HG02973 (cell line): ENCODE measurements around the gene WDR54.
A peak's percentile ranks its signal among the peaks of the same experiment; 100 is the strongest.
"Not testable (repeated sequence)": the region's sequence is repeated elsewhere in the genome, so short reads cannot be mapped to it uniquely, and the experiment has no call there.

ENCODE experiments used
- ATAC-seq: cut with Tn5 transposase; IDR thresholded peaks from one replicate; pipeline ENCODE4 v1.9.1; 2021; ENCODE audit warnings: moderate library complexity; ENCODE audit not compliant: unreplicated experiment

WDR54 gene

DNA sequence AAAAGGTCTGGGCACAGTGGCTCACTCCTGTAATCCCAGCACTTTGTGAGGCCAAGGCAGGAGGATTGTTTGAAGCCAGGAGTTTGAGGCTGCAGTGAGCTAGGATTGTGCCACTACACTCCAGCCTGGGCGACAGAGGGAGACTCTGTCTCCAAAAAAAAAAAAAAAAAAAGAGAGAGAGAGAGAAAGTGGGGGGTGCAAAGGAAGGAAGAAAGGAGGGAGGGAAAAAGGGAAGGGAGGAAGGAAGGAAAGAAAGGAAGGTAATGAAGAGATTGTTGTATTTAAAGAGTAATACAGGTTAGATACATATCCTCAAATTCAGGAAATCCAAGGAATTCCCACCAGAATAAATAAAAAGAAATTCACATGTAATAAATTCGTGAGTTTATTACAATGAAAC is 19.6 kb upstream of the WDR54 start:
- no peak for ATAC-seq

DNA sequence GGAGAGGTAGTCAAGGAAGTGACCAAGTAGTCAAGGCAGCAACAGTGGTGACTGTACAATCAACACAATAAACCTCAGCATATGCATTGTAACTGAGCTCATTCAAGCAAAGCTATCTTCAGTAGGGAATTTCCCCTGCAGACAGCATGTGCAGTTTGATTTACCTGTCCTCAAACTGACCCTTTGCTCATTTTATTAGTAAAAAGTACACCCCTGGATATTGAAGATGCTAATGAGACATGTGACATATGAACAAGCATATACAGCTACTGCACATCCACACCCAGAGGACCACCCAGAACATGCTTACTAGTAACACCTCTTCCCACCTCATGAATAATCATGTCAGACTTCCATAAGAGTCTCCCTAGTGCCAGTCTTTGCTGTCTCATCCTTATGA is 15.5 kb upstream of the WDR54 start:
- ATAC-seq: peak; percentile 65

DNA sequence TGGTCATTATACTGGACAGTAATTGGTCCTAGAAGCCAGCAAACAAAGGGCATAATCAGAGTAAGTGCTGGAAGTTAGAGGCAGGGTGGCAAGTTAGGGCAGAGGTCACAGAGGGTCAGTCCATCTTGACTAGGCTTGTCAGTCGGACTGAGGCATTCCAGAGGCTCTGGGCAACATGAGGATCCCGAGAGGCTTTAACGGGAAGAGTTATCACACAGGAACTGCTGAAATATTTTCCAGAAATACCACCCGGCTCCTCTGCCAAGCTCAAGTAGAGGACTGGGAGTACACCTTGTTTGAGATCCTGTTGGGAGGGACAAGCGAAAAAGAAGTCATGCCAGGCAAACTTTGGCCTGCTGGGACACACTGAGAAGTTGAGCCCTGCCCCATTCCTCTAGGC is 13.8 kb upstream of the WDR54 start:
- no peak for ATAC-seq

DNA sequence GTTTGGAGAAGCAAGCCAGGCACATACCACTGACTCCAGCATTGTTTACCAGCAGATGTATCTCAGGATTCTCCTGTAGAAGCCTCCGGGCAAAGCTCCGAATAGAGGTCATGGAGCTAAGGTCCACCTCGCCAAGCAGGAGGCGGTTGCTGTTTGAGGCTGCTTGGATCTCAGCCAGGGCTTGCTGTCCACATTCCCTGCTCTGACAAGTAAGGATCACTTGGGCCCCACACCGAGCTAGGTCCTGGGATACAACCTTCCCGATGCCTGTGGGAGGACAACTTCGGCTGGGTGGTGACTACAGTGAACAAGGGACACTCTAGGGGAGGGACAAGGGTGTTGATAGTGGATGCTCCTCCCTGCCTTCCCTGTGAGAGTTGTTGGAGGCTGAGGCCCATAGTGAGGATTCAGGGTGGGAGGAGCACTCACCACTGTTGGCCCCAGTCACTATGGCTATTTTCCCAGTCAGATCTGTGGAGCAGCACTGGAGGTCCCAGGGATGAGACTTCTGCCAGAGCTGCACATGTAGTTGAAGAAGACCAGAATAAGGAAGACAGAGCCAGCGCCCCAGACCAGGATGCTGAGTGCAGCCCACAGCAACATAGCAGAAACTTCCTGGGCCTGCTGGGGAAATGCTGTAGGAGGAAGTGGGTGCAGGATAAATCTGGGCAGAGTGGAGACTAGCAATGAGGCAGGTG is 8.4 kb upstream of the WDR54 start:
- ATAC-seq: no peak

DNA sequence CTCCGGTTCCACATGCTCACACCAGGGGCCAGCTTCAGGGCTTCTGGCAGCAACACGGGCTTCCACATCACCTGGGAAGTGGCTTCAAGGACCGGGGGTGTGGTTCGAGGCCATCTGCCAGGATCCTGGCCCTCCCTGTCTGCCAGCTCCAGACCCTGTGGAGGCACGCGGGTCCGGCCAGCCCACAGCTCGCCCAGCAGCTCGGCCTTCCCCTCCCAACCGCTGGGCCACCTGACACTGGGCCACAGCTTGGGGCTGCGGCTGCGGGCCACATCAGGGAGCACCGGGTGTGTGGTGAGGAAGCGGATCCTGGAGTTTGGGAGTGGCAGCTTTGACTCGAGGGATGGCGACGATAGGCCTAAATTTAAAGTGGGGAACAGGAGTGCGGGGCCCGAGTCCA is 7.1 kb upstream of the WDR54 start:
- no peak for ATAC-seq

DNA sequence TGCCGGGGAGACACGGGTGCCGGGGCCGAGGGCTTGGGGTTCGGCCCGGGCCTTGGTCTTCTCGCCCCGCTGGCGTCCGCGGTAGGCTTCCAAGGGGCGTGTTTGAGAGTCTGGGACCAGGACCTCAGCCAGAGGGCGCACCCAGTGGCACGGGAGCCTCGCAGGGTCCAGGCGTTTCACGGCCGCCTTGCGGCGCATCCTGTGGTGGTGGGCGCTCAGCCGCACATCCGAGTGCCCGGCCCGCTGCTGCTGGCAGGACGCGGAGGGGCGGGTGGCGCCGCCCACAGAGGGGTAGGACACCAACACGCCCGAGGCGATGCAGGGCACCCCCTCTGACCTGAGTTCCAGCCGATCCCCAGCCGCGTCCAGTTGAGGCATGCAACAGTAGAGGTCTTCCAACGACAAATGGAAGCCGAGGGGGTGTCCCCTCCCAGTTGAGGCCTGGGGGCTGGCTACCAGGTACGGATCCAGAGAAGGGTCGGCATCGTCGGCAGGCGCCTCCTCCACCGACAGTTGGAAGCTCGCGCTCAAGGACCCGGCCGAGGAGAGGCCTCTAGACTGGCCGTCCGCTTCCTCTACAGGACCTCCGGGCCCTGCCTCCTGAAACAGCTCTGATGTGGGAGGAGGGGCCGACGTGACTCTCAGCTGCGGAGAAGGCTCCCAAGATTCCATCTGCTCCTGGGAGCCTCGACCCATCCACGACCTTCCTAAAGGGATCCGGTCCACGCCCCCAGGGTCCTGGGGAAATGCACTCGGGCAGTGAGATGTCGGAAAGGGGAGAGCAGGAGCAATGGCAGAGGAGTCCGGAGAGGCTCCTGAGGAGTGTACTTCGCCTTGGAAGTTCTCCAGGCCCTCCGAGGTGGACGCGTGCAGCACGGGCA is 6.4 kb upstream of the WDR54 start:
- no peak for ATAC-seq

DNA sequence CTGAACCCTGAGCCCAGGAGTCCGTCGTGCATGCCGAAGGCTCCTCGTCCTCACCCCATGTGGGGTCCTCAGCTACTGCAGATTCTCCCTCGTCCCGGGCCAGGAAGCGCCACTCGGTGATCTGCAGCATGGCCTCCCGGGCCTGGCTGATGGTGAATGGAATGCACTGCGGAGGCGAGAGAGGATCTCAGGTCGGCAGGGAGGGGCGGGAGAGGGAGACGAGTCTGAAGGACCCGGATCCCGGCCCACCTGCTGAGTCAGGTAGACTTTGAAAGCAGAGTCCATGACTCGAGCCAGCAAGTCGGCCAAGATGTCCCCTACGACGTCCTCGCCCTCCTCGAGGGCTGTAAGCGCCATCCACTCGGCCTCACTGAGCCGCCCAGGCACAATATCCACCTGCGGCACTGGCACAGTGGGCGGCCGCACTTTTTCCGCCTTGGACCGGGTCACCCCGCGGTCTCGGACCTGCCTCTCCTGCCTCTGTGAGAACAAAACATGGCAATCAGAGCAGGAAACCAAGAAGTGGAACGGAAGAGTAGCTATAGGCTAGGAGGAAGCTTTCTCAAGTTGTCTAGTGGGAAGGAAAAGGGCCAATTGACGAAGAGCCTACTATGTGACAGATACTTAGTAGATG is 5.7 kb upstream of the WDR54 start:
- no peak for ATAC-seq

DNA sequence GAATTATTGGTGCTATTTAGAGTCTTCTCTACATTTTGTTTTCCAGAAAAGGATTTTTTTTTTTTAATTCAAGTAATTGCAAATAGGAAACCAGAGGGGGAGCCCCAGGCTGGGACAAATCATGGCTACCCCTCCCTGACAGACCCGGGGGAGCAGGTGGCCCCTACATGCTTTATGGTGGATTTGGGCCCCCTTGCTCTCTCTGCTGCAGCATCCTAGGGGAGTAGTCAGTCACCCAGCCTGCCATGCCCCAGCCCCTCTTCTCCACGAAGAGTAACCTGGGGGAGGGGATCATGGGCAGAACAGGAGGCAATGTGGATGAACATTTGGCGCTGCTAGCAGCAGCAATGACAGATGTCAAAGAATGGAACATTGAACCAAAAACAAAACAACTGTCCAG is 4.8 kb upstream of the WDR54 start:
- ATAC-seq: no peak

DNA sequence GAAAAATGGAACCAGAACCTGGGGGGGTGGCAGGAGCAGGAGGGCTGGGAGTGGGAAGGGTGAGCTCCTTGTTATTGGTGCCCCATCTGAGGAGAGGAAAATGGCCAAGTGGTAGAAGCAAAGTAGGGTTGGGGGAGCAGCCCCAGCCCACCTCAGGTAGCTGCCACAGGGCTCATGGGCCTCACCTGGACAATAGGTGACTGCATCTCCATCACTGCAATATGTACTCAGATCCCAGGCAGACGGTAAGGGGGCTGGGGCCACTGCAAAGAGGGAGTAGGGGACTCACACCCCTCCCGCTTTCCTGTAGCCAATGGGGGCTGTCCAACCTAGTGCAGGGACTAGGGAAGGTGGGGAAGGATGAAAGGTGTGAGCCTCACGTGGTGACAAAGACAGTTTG is 4.3 kb upstream of the WDR54 start:
- no peak for ATAC-seq

DNA sequence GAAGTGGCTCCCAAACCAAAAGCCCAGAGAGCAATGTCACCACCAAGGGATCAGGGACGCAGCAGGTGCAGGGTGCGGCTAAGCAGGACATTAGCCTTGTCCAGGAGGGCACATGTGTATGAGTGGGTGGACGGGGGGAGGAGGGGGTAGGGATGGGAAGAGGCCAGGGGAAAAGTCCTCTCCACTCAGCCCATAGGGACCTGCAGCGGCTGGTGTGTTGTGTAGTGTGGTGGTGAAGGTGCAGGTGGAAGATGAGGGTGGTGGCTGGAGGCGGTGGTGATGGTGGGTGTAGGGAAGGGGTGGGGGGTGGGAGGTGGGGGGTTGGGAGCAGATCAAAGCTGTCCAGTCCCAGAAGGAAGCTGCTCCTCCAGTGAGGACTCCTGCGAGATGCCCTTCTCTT is 3.8 kb upstream of the WDR54 start:
- no peak for ATAC-seq

DNA sequence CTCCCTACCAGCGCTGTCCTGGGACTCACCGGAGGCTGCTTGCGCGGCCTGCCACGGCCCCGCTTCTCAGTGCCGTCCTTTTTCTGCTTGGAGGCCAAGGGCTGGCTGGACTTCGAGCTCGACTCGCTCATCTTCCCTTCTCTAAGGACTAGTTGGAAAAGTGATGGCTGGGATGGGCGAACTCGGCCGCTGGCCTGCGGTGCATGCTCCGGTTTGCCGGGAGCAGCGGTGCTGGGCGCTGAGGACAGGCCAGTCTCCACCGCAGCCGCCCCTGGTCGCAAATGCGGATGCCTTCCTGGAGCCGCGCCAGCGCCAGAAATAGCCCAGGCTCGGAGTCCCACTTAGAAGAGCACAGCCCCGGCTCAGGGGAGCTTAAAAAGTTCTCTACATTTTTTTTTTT is 3.2 kb upstream of the WDR54 start:
- no peak for ATAC-seq

DNA sequence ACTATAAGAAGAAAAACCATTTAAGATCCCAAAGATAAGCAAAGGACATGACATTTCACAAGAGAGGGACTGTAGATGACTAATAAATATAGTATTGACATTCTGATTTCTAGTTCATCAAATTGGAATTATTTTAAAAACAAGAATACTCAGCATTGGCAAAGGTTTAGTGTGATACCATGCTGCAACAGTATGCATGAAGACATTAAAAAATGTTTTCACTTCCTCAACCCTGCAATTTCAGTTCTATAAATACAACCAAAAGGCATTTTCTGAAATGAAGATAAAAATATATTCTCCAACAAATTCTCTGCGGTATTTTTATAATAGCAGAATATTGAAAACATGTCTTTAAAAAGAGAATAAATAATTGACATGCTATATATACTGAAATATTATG is 2.2 kb upstream of the WDR54 start:
- ATAC-seq: no peak

DNA sequence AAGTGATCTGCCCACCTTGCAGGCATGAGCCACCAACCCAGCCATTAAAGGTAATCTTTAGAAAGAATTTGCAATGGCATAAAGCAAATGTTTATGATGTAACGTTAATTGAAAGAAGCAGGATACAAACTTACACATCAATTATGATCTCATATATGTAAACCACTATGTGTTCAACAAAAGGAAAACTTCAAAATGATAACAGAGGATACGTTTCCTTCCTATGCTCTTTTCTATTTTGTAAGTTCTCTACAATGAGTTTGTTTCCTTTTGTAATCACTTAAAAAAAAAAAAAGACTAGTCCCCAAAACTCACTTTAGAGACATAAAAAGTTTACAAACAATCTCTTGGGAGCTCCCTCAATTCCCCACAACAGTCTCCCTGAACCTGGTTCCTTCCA is 1.5 kb upstream of the WDR54 start:
- ATAC-seq: no peak

DNA sequence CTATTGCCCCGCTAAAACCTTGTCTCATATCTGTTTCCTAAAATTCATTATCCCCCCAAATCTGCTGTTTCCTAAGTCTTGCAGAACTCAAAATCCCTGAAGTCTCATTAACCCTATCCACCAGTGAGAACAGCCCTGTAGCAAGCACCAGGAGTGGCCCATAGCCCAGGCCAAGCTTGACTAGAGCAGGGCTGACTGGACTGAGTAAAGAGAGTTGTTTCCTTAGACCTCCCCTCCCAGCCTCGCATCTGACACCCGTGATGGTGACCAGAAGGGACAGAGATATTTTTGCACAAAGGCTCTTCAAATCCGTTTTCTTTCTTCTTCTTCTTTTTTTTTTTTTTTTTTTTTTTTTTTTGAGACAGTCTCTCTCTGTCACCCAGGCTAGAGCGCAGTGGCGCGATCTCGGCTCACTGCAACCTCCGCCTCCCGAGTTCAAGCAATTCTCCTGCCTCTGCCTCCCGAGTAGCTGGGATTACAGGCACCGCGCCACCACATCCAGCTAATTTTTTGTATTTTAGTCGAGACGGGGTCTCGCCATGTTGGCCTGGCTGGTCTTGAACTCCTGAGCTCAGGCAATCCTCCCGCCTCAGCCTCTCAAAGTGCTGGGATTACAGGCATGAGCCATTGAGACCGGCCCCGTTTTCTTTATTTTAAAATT is 957 bp upstream of the WDR54 start:
- not testable (repeated sequence) for ATAC-seq

DNA sequence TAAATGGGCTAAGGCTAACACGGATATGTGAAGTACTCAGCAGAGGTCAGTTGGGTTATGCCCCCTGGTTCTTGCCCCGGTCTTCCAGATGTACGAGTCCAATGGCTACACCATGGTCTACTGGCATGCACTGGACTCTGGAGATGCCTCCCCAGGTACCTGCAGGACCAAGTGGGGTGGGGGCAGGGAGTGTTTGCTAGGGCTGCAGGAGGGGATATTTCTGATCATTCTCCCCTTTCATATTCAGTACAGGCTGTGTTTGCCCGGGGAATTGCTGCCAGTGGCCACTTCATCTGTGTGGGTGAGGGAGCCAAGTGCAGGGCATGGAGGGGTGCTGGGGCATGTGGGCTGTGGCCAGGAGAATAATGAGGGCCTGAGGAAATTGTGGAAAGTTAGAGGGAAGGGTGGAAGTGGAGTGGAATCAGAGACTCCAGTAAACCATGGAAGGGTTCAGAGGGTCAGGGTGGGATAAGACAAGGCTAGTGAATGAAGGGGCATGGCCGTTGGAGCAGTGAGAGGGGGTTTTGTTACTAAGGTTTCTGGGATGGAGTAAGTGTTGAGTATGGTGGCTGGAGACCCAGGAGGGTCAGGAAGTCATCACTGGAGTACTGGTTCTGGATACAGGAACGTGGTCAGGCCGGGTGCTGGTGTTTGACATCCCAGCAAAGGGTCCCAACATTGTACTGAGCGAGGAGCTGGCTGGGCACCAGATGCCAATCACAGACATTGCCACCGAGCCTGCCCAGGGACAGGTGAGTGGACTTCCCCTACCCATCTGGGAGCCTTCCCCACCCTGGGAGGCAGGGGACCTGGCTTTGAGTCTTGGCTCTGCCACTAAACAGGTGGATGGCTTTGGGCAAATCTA is 1.9 kb downstream of the WDR54 start:
- no peak for ATAC-seq

DNA sequence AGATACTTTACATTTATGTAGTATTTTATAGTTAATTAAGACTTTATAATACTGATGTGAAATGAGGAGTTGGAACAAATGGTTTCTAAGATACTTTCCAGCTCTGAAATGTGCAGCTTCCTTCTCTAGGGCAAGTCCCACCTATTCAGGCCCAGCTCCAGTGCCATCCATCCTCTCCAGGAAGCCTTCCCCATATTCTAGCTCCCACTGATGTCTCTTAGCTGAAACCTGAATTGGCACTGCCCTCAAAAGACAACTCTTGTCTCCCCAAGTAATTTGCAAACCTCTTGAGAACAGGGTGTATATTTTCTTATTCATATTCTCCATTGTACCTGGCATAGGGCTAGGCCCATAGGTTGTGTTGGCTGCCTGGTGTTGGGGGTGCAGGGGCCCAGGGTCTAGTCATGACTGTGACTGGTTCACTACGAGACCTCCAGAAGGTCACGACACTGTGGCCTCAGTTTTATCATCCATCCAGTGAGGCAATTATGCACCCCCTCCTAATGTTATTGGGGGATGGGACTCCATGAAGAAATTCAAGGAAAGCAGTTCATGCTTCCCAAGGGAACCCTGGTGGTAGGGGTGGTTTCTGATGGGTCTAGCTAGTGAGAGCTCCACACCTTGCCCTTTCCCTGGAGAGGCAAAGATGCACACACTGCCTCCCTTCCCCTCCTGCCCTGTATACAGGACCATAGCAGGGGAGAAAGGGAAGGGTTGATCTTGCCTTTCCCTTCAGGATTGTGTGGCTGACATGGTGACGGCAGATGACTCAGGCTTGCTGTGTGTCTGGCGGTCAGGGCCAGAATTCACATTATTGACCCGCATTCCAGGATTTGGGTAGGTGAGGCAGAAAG is 2.8 kb downstream of the WDR54 start:
- ATAC-seq: no peak

DNA sequence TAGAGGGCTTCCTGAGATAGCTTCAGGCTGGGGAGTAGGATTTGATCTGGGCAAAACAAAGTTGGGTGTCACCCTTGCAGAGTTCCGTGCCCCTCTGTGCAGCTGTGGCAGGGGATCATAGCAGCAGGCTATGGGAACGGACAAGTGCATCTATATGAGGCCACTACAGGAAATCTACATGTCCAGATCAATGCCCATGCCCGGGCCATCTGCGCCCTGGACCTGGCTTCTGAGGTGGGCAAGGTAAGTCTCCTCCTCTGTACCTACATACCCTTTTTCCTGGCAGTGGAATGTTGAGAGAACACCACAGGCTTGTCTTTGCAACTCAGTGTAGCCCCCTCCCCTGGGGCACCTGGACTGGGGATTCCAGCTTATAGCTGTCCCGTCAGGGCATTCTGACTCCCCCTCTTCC is 3.5 kb downstream of the WDR54 start:
- ATAC-seq: no peak

DNA sequence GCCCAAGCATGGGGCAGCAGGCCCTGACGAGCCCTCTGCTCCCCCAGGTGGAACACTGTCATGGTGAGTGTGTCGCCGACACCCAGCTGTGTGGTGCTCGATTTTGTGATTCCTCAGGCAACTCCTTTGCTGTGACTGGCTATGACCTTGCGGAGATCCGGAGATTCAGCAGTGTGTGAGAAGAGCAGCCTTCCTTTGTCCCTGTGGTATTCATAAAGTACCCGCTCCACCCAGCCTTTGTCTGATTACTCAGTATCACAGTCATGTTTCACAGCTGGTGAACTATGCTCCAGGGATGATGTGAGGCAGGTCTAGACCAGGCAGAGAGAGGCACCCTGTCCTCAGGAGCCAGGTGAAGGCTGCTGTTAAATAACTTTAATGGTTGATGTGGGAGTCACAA is 4.0 kb downstream of the WDR54 start:
- no peak for ATAC-seq

DNA sequence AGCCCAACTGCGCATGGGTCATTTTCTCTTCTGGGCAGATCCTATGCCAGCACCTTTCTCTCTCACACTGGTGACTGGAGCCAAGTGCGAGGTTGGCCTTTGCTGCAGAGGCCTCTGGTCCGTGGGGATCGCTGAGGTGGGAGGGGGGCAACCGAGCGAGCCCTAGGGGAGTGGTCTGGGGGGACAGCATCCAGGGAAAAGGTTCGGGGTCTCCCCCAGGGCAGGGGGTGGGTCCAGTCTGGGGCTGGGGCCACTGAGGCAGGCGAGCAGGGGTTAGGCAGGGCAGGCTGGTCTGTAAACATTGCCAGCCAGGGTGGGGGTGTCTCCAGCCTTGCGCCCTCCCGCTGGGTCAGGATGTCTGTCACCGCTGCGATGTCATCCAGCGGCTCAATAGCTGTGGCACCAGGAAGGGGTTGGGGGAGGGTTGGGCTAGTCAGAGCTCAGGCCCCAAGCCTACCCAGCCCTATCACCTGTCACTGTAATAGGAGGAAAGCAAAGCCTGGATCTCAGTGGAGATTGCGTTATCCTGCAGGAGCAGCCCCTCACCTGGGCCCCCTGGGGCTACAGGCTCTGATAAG is 4.7 kb downstream of the WDR54 start:
- ATAC-seq: no peak
